ENCODE data around the gene PDZD2.
"Not testable (repeated sequence)": the region's sequence is repeated elsewhere in the genome, so short reads cannot be mapped to it uniquely, and the experiment has no call there.

The PDZD2 gene

GRCh38 chr5:31939151-31939550 is 300.2 kb downstream of the PDZD2 start:
- no peak for DNase-seq

- no peak for DNase-seq
Measured at GRCh38 chr5:31941151-31941755, 302.3 kb downstream of the PDZD2 start.

GRCh38 chr5:31942546-31942945 is 303.6 kb downstream of the PDZD2 start:
- DNase-seq, result no peak

DNA sequence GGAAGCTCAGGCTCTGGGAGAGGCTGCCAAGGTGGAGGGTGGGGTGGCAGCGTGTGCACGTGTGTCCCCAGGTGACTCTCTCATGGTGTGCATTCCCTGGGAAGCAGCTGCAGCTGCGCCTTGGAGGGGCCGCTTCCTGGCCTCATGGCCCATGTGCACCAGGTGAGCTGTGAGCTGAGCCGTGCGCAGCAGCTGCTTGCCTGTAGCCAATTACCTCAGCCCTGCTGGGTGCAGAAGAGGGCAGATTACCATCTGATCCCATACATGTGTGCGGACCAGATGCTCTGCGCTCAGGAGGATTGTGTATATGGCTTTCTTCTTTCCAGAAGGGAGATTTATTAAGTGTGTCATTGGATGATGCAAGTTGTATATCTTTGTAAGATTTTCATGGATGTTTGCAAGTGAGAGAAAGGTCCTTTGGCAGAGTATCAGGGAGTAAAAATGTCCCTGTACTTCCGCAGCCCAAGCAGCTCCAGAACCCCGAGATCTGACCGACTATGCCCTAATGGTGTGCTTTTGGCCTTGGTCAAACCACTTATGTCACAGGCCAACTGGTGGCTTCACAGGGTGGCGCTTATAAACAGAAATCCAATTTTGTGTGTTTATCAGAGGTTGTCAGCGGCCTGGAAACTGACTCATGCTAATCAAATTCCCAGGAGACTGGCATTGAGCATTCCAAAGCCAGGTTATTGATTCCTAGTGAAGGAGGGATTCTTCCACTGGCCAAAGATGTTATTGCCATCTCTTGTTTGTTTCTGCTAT is 305.9 kb downstream of the PDZD2 start:
- DNase-seq, result no peak

DNA sequence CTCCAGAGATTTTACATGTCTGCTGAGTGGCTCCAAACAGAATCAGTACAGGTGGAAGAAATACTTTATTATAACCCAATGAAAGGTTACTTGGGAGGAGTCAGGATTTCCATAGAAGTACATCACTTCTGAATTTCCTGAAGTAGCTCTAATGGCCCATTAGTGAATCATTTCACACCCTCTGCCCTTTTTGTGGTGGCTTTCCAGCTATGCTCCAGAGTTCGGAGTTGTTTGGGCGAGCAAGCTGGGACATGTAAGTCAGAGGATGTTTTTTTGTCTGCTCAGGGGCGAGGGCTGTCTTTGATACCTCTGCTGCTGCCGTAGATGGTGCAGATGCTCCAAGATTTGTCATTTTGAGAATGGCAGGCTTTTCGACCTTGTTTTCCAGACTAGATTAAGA is 309.1 kb downstream of the PDZD2 start:
- no peak for DNase-seq

DNA sequence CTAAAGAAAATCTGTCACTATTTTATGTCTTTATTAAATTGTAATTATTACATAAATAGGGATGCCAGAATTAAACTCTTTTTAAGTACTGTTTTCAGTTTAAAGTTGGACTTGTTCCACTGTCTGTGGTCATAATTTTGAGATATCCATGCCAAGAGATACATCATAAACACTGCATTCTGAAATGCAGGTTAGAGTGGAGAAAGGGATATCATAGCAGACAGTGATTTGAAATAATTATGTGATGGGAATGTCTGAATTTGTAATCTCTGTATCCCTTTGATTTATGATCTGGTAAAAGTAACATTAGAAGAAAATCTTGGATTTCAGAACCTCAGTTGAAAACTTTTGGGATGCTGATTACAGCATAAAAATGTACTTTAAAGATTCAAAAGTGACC is 313.1 kb downstream of the PDZD2 start:
- DNase-seq, result no peak

- DNase-seq, result no peak
Measured at GRCh38 chr5:31954091-31954490, 315.2 kb downstream of the PDZD2 start.

DNA sequence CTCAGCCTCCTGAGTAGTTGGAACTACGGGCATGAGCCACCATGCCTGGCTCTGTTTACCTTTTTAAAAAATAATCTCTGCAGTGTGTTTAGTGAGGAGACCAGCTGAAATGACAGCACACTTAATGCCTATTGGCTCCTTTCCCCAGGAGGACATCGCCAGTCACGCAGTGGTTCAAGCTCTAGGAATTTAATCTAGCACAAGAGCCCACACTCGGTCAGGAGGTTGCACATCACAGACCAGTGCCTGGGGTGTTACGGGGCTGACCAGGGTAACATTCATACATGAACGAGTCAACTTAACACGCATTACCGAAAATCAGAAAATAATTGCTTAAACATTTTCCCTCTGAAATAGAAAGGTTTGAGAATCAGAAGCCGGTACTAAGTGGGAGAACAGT is 318.2 kb downstream of the PDZD2 start:
- no peak for DNase-seq

DNA sequence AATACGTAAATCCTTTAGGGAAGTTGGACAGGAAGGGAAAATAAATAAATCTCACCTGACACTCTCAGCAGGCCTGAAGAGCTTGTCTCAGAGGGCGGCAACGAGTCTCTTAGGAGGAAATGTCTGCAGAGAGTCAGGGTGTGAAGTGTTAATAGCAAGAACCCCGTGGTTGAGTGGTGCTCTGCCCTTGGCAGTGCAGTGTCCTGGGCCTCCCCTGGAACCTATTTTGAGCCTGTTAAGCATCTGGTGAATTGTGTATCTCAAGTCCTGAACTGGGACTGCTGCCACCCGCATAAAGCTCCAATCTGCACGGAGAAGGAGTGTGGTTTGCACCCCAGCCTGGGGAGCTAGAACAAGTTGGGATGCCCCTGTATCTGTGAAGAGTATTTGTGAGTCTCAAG is 323.4 kb downstream of the PDZD2 start:
- DNase-seq, result no peak

DNA sequence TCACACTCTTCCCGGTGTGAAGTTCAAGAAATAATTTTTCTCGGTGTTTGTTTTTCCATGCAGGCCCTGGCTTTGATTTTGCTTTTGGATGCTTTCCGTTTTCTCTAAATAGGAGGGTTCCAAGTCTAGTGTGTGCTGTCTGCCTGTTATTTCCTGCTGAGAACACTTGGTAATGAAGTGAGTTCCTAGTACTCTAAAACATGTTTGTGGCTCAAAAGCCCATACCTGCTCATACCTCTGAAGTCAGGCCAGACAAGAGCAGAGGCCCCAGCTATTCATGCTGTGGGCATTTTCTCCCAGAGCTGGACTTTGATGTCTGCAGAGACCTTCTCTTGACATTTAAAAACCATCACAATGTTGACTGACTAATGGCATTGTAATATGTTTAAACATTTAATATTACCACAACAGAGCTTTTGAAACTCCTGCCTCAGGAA is 324.0 kb downstream of the PDZD2 start:
- DNase-seq, result no peak

GRCh38 chr5:31963358-31964006 is 324.6 kb downstream of the PDZD2 start:
- no peak for DNase-seq

DNA sequence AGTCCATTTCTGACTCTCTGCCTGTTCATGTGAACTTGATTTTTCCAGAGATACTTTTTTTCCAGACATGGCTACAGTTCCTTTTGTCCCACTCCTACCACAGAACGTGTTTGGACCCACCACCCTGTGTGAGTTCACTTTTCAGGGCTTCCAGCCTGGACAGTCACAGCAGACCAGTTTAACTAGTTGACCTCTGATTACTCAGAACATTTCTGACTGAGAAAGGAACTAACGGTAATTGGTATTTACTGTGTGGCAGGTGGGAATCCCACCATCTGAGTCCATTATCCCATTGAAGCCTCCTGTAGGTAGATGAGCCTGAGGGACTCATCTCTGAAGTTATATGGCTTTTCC is 325.1 kb downstream of the PDZD2 start:
- no peak for DNase-seq

DNA sequence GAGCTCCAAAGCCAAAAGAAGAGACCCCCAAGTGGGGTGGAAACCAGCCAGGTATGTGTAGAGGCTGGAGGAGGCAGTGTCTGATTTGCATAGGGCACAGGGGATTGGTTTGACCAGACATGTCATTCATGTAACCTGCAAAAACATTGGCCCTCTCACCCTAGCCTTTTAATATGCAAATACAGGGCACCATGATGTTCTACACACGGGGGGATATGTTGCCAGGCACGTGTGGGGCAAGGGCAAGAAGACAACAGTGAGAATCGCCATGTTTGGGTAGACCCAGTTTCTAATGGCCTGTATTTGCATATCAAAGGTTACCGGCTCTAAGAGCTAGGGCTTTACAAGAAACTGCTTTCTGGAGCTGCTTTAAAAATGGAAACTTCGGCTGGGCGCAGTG is 326.3 kb downstream of the PDZD2 start:
- DNase-seq, result no peak

- DNase-seq, result no peak
Measured at GRCh38 chr5:31966936-31967335, 328.0 kb downstream of the PDZD2 start.

GRCh38 chr5:31967461-31967860 is 328.5 kb downstream of the PDZD2 start:
- DNase-seq, result no peak

DNA sequence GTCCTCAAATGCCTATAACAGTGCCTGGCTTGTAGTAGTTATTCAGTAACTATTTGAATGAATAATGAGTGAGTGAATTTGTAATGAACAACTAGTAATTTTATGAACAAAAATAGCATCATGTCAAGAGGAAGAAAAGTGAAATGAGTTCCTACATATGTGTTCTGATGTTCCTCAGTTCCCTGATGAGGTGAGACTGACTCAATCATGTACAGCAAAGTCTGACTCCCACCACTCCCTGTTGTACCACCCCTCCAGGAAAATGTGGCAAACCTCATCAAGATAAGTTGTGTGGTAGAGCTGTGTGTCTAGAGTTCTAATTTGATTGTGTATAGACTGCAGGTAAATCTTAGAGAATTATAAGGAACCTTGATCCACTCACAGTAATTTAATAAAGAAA is 333.6 kb downstream of the PDZD2 start:
- DNase-seq, result no peak

DNA sequence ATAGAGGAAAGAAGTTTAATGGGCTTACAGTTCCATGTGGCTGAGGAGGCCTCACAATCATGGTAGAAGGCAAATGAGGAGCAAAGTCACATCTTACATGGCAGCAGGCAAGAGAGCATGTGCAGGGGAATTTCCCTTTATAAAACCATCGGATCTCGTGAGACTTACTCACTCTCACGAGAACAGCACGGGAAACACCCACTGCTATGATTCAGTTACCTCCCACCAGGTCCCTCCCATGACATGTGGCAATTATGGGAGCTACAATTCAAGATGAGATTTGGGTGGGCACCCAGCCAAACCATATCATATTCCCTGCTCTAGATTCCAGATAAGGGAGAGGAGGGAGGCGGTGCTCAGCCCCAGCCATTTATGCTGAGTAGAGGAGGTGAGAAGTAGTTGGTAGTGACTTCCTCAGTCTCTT is 336.3 kb downstream of the PDZD2 start:
- DNase-seq, result not testable (repeated sequence)

DNA sequence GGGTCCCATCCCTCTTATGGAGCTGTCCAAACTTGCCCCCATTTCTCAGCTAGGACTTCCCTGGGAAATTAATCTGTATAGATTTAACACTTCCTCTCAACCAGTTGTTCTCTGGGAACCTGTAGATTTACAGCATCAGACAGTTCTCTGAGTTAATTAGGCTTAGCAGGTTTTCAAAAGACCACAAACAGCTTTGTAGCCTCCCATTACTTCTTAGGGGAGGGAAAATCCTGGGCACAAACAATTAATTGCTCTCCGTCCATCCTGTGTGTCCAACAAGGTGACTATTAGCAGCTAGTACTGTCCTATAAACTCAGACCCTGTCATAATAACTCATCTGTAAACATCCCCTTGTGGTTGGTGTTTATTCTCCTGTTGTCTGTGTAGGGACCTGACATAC is 337.2 kb downstream of the PDZD2 start:
- DNase-seq, result no peak

GRCh38 chr5:31981361-31981945 is 342.5 kb downstream of the PDZD2 start:
- DNase-seq, result no peak

- DNase-seq, result no peak
Measured at GRCh38 chr5:31982027-31982426, 343.1 kb downstream of the PDZD2 start.

- no peak for DNase-seq
Measured at GRCh38 chr5:31982621-31983020, 343.7 kb downstream of the PDZD2 start.

DNA sequence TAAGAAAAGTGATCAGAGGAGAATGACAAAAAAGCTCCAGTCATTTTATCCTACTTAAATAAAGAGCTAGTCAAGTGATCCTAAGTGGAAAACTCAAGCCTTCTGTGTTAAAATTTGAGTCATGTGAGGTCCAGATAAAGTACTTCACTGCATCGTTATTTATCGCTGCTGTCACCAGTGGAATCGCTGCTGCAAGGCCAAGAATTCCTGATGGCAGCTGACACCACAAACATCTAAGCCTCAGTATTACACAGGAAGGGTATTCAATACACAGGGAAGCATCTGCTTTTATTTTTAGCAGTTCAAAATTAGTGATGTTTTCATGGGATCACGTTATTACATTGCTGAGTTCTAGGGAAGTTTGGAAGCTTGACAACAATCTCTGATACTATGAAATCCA is 344.9 kb downstream of the PDZD2 start:
- DNase-seq, result no peak

GRCh38 chr5:31984691-31985090 is 345.8 kb downstream of the PDZD2 start:
- DNase-seq, result no peak

DNA sequence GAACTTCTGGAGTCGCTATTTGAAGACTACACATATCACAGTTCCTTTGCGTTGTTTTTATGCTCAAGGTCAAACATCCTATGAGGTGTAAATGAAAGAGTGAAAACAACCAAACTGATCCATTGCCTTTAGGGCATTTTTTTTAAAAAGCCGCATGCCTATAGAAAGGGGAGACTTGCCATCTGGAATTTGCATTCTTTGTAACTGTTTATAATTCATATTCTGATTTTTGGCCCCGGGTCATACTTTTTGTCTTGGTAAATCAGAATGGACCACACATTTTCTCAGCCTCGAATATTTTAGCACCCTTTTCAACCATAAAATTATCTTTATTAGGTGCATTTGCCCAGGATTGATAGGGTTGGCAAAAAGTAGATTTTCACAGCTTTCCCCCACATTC is 347.2 kb downstream of the PDZD2 start:
- no peak for DNase-seq
